HepG2 (cell line): ENCODE data around the gene NEURL2. TPM values are rescaled to one million over a fixed set of nuclear protein-coding genes. Genes with fewer than 3 reads are reported as not detected.

ENCODE experiments used
- FOXO1 ChIP-seq: sonication (generic); formaldehyde crosslinking; IDR thresholded peaks from 2 replicates; pipeline ENCODE4 v1.4.0; 2020; ENCODE audit warnings: missing genetic modification reagents
- HMGXB4 ChIP-seq, 2 experiments: sonication (generic) in 1 of 2; formaldehyde crosslinking in 1 of 2; IDR thresholded peaks; 2 replicates each; pipeline versions ENCODE4 v1.4.0 to v1.6.1; 2018 to 2020; ENCODE audit warnings: missing genetic modification reagents in 2 of 2, borderline replicate concordance in 1 of 2, low read depth in 1 of 2, mild to moderate bottlenecking in 1 of 2, missing biosample characterization in 1 of 2
- KLF15 ChIP-seq: sonication (generic); formaldehyde crosslinking; IDR thresholded peaks from 2 replicates; pipeline ENCODE4 v1.8.1; 2023; ENCODE audit warnings: borderline replicate concordance, mild to moderate bottlenecking, inconsistent platforms, missing genetic modification reagents, mixed read lengths
- MED1 ChIP-seq: sonication (generic); formaldehyde crosslinking; IDR thresholded peaks from 2 replicates; pipeline ENCODE4 v1.4.0; 2020; ENCODE audit warnings: missing genetic modification reagents
- MIXL1 ChIP-seq: IDR thresholded peaks from 2 replicates; pipeline ENCODE4 v1.6.1; 2016
- POLR2A ChIP-seq, 2 experiments: IDR thresholded peaks; 2 replicates each; pipeline ENCODE4 v1.6.1; 2011; ENCODE audit warnings: low read depth in 2 of 2, low read length in 2 of 2, mild to moderate bottlenecking in 1 of 2, moderate library complexity in 1 of 2; ENCODE audit not compliant: insufficient read depth in 1 of 2
- SMAD3 ChIP-seq: sonication (generic); formaldehyde crosslinking; IDR thresholded peaks from 2 replicates; pipeline ENCODE4 v1.4.0; 2020; ENCODE audit warnings: missing genetic modification reagents
- TARDBP ChIP-seq: sonication (generic); formaldehyde crosslinking; IDR thresholded peaks from 2 replicates; pipeline ENCODE4 v1.8.0; 2022; ENCODE audit warnings: mild to moderate bottlenecking, missing genetic modification reagents
- YY1 ChIP-seq: IDR thresholded peaks from 2 replicates; pipeline ENCODE4 v1.6.1; 2011; ENCODE audit warnings: low read length, low read depth, moderate library complexity, mild to moderate bottlenecking; ENCODE audit not compliant: insufficient read depth, insufficient replicate concordance
- ZBTB40 ChIP-seq, 2 experiments: fragments of 450-650 bp in 1 of 2; sonication (generic) in 1 of 2; formaldehyde crosslinking in 1 of 2; IDR thresholded peaks; 2 replicates each; pipeline versions ENCODE4 v1.6.1 to v1.8.0; 2016 to 2022; ENCODE audit warnings: antibody characterized with exemption in 1 of 2, mild to moderate bottlenecking in 1 of 2, missing genetic modification reagents in 1 of 2
- ZFX ChIP-seq: sonication (generic); formaldehyde crosslinking; IDR thresholded peaks from 2 replicates; pipeline ENCODE4 v1.4.0; 2020; ENCODE audit warnings: mild to moderate bottlenecking, low read depth, missing genetic modification reagents, moderate library complexity
- ZNF235 ChIP-seq: sonication (generic); formaldehyde crosslinking; IDR thresholded peaks from 2 replicates; pipeline ENCODE4 v1.8.1; 2023; ENCODE audit warnings: mild to moderate bottlenecking, missing genetic modification reagents, borderline replicate concordance
- ZNF552 ChIP-seq: sonication (generic); formaldehyde crosslinking; IDR thresholded peaks from 2 replicates; pipeline ENCODE4 v1.9.0; 2022; ENCODE audit warnings: missing genetic modification reagents, mild to moderate bottlenecking, borderline replicate concordance
- ZNF563 ChIP-seq: sonication (generic); formaldehyde crosslinking; IDR thresholded peaks from 2 replicates; pipeline ENCODE4 v1.8.0; 2022; ENCODE audit warnings: mild to moderate bottlenecking, moderate library complexity, missing genetic modification reagents
- ZNF781 ChIP-seq: sonication (generic); formaldehyde crosslinking; IDR thresholded peaks from 2 replicates; pipeline ENCODE4 v1.5.1; 2020; ENCODE audit warnings: borderline replicate concordance, mild to moderate bottlenecking, missing genetic modification reagents; ENCODE audit errors: not compliant biosample characterization
- ZNF784 ChIP-seq: sonication (generic); formaldehyde crosslinking; IDR thresholded peaks from 2 replicates; pipeline ENCODE4 v1.5.1; 2020; ENCODE audit warnings: missing genetic modification reagents, mild to moderate bottlenecking, borderline replicate concordance
- ZNF792 ChIP-seq: IDR thresholded peaks from 2 replicates; pipeline ENCODE4 v1.6.1; 2016
- ZZZ3 ChIP-seq: sonication (generic); formaldehyde crosslinking; IDR thresholded peaks from 2 replicates; pipeline ENCODE4 v1.4.0; 2020; ENCODE audit warnings: missing genetic modification reagents, mild to moderate bottlenecking, borderline replicate concordance
- polyA plus RNA-seq, 8 experiments: library from polyadenylated mRNA; depleted of rRNA in 3 of 8; stranded (reverse) in 7 of 8; unstranded in 1 of 8; fragments of >200 nt; fragmentation: Illumina TruSeq in 4 of 8; extraction: Trizol in 4 of 8; gene quantifications; 2 replicates each; pipeline versions ENCODE4 v1.2.1 to v1.2.3, GENCODE V29; 2011 to 2016; ENCODE audit warnings: low read depth in 4 of 8, missing spikeins in 1 of 8, mixed read lengths in 1 of 8; ENCODE audit not compliant: insufficient read depth in 1 of 8
- total RNA-seq, 5 experiments: library from RNA; depleted of rRNA; stranded (reverse); fragments of >200 nt; fragmentation: Illumina TruSeq; extraction: Trizol; gene quantifications; 2 replicates each; pipeline ENCODE4 v1.2.3, GENCODE V29; 2016; ENCODE audit warnings: low read depth in 1 of 5

The NEURL2 gene
- total and polyA plus RNA-seq, 2 of the 13 experiments (the other 11 are each of a cell fraction or from before 2014, with no cell fraction given), result 7.2 to 9.7 TPM

GRCh38 chr20:45909336-45909808 lies 18.4 kb upstream of the NEURL2 start (continued):
- TF ChIP-seq ZBTB40 (IDR thresholded peaks at IDR 0.05) (no peak), ZBTB40 (CRISPR knock-in tag; IDR thresholded peaks at IDR 0.05) (peak; percentile 35; the same call in 1 of the 2 replicates), ZNF792 (peak; percentile 23), POLR2A (IDR thresholded peaks at IDR 0.05; ENCODE audit: insufficient read depth in 1 of 2, low read depth in 2 of 2, low read length in 2 of 2) (peak; percentile 58 to 64; a peak in 3 of 4 replicates), SMAD3 (0 out of 2 replicates have a peak, but pooled peaks have one; percentile 31), ZFX (peak; percentile 81), TARDBP (CRISPR knock-in tag) (peak; percentile 55; the same call in 1 of the 2 replicates), KLF15 (CRISPR knock-in tag) (no peak), ZNF235 (CRISPR knock-in tag) (0 out of 2 replicates have a peak, but pooled peaks have one; percentile 7), ZNF784 (CRISPR knock-in tag) (peak; percentile 44; the same call in 1 of the 2 replicates), YY1 (peak; percentile 11), MIXL1 (CRISPR knock-in tag) (peak; percentile 59; the same call in 1 of the 2 replicates), FOXO1 (CRISPR knock-in tag) (peak; percentile 56; the same call in 1 of the 2 replicates), MED1 (CRISPR knock-in tag) (peak; percentile 75), HMGXB4 (CRISPR knock-in tag; IDR thresholded peaks at IDR 0.05; ENCODE audit: borderline replicate concordance in 1 of 2, low read depth in 1 of 2) (peak in 1 of 2 experiments; percentile 11; a peak in 2 of 4 replicates), ZZZ3 (CRISPR knock-in tag) (peak; percentile 66; the same call in 1 of the 2 replicates), ZNF552 (CRISPR knock-in tag) (0 out of 2 replicates have a peak, but pooled peaks have one; percentile 67), ZNF563 (no peak), ZNF781 (CRISPR knock-in tag) (no peak)
